Measurements from ENCODE around the gene ACSS1. TPM values are rescaled to one million over a fixed set of nuclear protein-coding genes. Genes with fewer than 3 reads are reported as not detected.

Gene ACSS1
- total RNA-seq, 1 experiment from 2014 or later, result 0.61 TPM

DNA sequence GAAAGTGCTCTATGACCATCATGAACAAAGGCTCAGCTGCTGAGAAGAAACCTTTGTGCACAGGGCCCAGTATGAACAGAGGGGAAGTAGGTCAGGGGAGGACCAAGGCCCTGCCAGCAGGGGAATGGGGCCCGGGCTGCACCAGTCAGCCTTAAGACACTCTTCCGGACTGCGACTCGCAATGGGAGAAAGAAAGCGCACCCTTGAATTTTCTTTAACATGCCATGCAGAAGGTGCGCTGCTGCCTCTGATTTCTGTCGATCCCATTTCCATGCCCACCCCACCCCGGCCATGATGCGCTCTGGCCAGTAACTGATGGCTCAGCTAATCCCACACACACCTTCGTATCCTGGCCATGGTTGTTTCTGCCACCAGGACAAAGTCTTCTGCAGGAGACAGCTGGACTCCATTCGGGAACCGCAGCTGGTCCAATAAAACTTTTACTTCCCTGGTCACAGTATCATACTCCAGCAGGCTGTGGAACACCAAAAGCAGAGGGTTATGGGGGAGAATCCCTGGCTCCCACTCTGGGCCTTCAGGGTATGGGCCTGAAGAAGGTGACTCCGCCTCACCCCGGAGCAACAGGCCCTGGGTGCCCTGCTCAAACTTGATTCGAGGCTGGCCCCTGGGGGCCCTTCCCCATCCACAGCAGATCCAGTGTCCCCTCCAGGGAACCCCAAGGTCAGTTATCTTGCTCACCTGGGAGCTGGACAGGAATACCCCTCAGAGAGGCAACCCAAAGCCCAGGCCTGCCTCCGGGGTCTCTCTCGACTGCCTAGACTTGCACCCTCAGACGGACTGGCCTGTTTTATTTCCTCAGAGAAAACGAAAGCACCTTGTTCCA is 88.5 kb downstream of the ACSS1 start:
- H3K79me2 ChIP-seq (ENCODE audit: insufficient read depth, low read length), result no peaks in the 10 kb centered on the region
- Mint-ChIP-seq H3K36me3 (ENCODE audit: insufficient read depth in 1 of 3, low read depth in 3 of 3) (peaks cover 30 to 73% (median 46%) of the 10 kb centered on the region in 3 experiments; a peak in 6 of 7 replicates), H3K27me3 (ENCODE audit: low read depth) (no peaks in the 10 kb centered on the region), H3K4me1 (no peaks in the 10 kb centered on the region), H3K9me3 (no peaks in the 10 kb centered on the region), H3K27ac (no peak overlapping the region), H3K4me3 (no peak overlapping the region)
- H3T11ph ChIP-seq (ENCODE audit: low read length), result no peak overlapping the region
- H3K9me3 ChIP-seq (ENCODE audit: control insufficient read depth, low read depth, low read length), result no peaks in the 10 kb centered on the region
- no peak overlapping the region for H4K8ac ChIP-seq (replicated peaks; ENCODE audit: insufficient read length, low read depth, low read length)
- TF ChIP-seq, protein P1, sequence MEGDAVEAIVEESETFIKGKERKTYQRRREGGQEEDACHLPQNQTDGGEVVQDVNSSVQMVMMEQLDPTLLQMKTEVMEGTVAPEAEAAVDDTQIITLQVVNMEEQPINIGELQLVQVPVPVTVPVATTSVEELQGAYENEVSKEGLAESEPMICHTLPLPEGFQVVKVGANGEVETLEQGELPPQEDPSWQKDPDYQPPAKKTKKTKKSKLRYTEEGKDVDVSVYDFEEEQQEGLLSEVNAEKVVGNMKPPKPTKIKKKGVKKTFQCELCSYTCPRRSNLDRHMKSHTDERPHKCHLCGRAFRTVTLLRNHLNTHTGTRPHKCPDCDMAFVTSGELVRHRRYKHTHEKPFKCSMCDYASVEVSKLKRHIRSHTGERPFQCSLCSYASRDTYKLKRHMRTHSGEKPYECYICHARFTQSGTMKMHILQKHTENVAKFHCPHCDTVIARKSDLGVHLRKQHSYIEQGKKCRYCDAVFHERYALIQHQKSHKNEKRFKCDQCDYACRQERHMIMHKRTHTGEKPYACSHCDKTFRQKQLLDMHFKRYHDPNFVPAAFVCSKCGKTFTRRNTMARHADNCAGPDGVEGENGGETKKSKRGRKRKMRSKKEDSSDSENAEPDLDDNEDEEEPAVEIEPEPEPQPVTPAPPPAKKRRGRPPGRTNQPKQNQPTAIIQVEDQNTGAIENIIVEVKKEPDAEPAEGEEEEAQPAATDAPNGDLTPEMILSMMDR (conservative IDR thresholded peaks at IDR 0.05), result no peak
- H4K5ac ChIP-seq (ENCODE audit: insufficient read length, low read depth, low read length), result no peak overlapping the region
- H4K91ac ChIP-seq (ENCODE audit: insufficient read length, low read depth, low read length), result no peak overlapping the region
- no peak overlapping the region for H3K18ac ChIP-seq (ENCODE audit: insufficient read length, low read depth, low read length)
- no peak overlapping the region for H2AK5ac ChIP-seq (ENCODE audit: insufficient read length, low read length)
- H4K20me1 ChIP-seq (ENCODE audit: control insufficient read depth, insufficient read depth, insufficient read length), result no peaks in the 10 kb centered on the region
- no peaks in the 10 kb centered on the region for H3K4me1 ChIP-seq (ENCODE audit: insufficient read depth, low read length)
- H3K4ac ChIP-seq (ENCODE audit: low read depth, low read length), result no peak overlapping the region
- H2AFZ ChIP-seq (ENCODE audit: low read length), result no peak overlapping the region
- no CpG with 5 or more reads among the region's 19 CpGs for WGBS (ENCODE audit: extremely low coverage, insufficient read length, low lambda C conversion rate)
- no peak overlapping the region for H2BK20ac ChIP-seq (ENCODE audit: low read depth, low read length, poor library complexity, severe bottlenecking)
- H3K4me2 ChIP-seq (ENCODE audit: insufficient read depth, insufficient read length, low read length), result no peak overlapping the region
- peak; percentile 12 for DNase-seq
- no peak overlapping the region for H2BK120ac ChIP-seq (ENCODE audit: low read depth, low read length, poor library complexity, severe bottlenecking)
- no peak overlapping the region for H3K56ac ChIP-seq (ENCODE audit: insufficient read length, low read depth, low read length)
- H3K79me1 ChIP-seq (ENCODE audit: insufficient read depth, low read depth, low read length, poor library complexity, severe bottlenecking), result no peaks in the 10 kb centered on the region
- no peaks in the 10 kb centered on the region for H3K23me2 ChIP-seq (ENCODE audit: insufficient read length, low read depth, low read length, poor library complexity, severe bottlenecking)
- no peak overlapping the region for H3K14ac ChIP-seq (ENCODE audit: insufficient read depth, low read length)
- no peak overlapping the region for H3K27ac ChIP-seq (ENCODE audit: insufficient read length, low read depth, low read length)
- no peak overlapping the region for H2BK12ac ChIP-seq (ENCODE audit: insufficient read length, low read depth, low read length)
- H2BK5ac ChIP-seq (ENCODE audit: insufficient read length, low read length), result no peak overlapping the region
- H2BK15ac ChIP-seq (ENCODE audit: low read depth, low read length), result no peak overlapping the region
- no peaks in the 10 kb centered on the region for H3K27me3 ChIP-seq (ENCODE audit: insufficient read depth, low read length)
- H3K9ac ChIP-seq (ENCODE audit: extremely low read depth, insufficient read length, low read length), result no peak overlapping the region
- no peak overlapping the region for H3K23ac ChIP-seq (ENCODE audit: insufficient read length, low read depth, low read length)

Data from H9 (cell line).